Activated T-helper 1 cell treated with anti-CD3 and anti-CD28 coated beads, Interleukin-2, amount 50 U/mL, for 16 hours (primary cell): Measurements from ENCODE around the gene DGKI.
"Not testable (repeated sequence)": the region's sequence is repeated elsewhere in the genome, so short reads cannot be mapped to it uniquely, and the experiment has no call there.

ENCODE experiments used
- DNase-seq, 2 donors: peaks; one replicate each; pipeline ENCODE4 v3.0.0-alpha.2; 2020; ENCODE audit warnings: low read depth in 1 of 2, low spot score in 1 of 2

DGKI gene

GRCh38 chr7:137480824-137481365 is 365.9 kb downstream of the DGKI start:
- no peak for DNase-seq

GRCh38 chr7:137480401-137480800 is 366.4 kb downstream of the DGKI start:
- DNase-seq, result no peak

- no peak for DNase-seq
These were observed 369.8 kb downstream of the DGKI start for GRCh38 chr7:137476937-137477336.

- DNase-seq, result no peak
These were observed 370.8 kb downstream of the DGKI start for GRCh38 chr7:137475966-137476365.

- no peak for DNase-seq
These were observed 372.2 kb downstream of the DGKI start for GRCh38 chr7:137474540-137475026.

GRCh38 chr7:137471128-137471527 is 375.6 kb downstream of the DGKI start:
- no peak for DNase-seq

GRCh38 chr7:137469858-137470257 is 376.9 kb downstream of the DGKI start:
- no peak for DNase-seq

- DNase-seq, result no peak
These were observed 377.5 kb downstream of the DGKI start for GRCh38 chr7:137469191-137469811.

GRCh38 chr7:137462847-137463246 is 383.9 kb downstream of the DGKI start:
- no peak for DNase-seq

- no peak for DNase-seq
These were observed 384.6 kb downstream of the DGKI start for GRCh38 chr7:137462074-137462715.

- no peak for DNase-seq
These were observed 388.4 kb downstream of the DGKI start for GRCh38 chr7:137458399-137458798.

- no peak for DNase-seq
These were observed 392.0 kb downstream of the DGKI start for GRCh38 chr7:137454767-137455166.

- DNase-seq, result no peak
These were observed 392.5 kb downstream of the DGKI start for GRCh38 chr7:137454246-137454724.

GRCh38 chr7:137453356-137453755 is 393.4 kb downstream of the DGKI start:
- DNase-seq, result no peak

- DNase-seq, result no peak
These were observed 397.8 kb downstream of the DGKI start for GRCh38 chr7:137449016-137449415.

- not testable (repeated sequence) for DNase-seq
These were observed 398.2 kb downstream of the DGKI start for GRCh38 chr7:137448572-137448971.

- no peak for DNase-seq
These were observed 400.7 kb downstream of the DGKI start for GRCh38 chr7:137446025-137446424.

- DNase-seq, result no peak
These were observed 401.5 kb downstream of the DGKI start for GRCh38 chr7:137445268-137445667.

GRCh38 chr7:137443616-137444015 is 403.2 kb downstream of the DGKI start:
- DNase-seq, result no peak

- no peak for DNase-seq
These were observed 405.3 kb downstream of the DGKI start for GRCh38 chr7:137441451-137441850.

- DNase-seq, result no peak
These were observed 406.6 kb downstream of the DGKI start for GRCh38 chr7:137439829-137440825.
